Skin epidermis (tissue), 12 donors: Measurements from ENCODE around the gene KRTAP4-1.
"Not testable (repeated sequence)": the region's sequence is repeated elsewhere in the genome, so short reads cannot be mapped to it uniquely, and the experiment has no call there.

Experiments
- H3K27ac ChIP-seq, 21 experiments: fragments of 200-600 bp; sonication (generic) in 11 of 21; one replicate each; pipeline ENCODE4 v1.5.0; 2020; ENCODE audit warnings: mild to moderate bottlenecking in 3 of 21, inconsistent platforms in 2 of 21, moderate library complexity in 2 of 21
- H3K4me3 ChIP-seq, 7 experiments: fragments of 200-600 bp; sonication (generic) in 2 of 7; one replicate each; pipeline ENCODE4 v1.5.0; 2020; ENCODE audit warnings: inconsistent platforms in 2 of 7, mild to moderate bottlenecking in 2 of 7, moderate library complexity in 1 of 7

Gene KRTAP4-1

GRCh38 chr17:41184480-41184961 is at the start of gene KRTAP4-1:
Gene KRTAP4-1, minus strand, starts transcription at chr17:41184911. Its CDS starts 57 bp downstream, at chr17:41184854.
- no peak within 1 kb of the TSS for H3K4me3 ChIP-seq
- no peak within 1 kb of the TSS for H3K27ac ChIP-seq

GRCh38 chr17:41232399-41233105 is 47.8 kb upstream of the KRTAP4-1 start, which contains the start of gene KRTAP9-3:
Gene KRTAP9-3, plus strand, starts transcription at chr17:41232449. Its CDS starts 53 bp downstream, at chr17:41232502.
- not testable (repeated sequence) for H3K27ac ChIP-seq, H3K4me3 ChIP-seq

- no peak overlapping the region for H3K27ac ChIP-seq
- H3K4me3 ChIP-seq: no peak overlapping the region
These were observed 47.0 kb upstream of the KRTAP4-1 start for GRCh38 chr17:41231731-41232130.

GRCh38 chr17:41230094-41230493 is 45.4 kb upstream of the KRTAP4-1 start:
- Histone ChIP-seq H3K4me3 (no peak overlapping the region), H3K27ac (no peak overlapping the region)

- H3K27ac ChIP-seq, H3K4me3 ChIP-seq: not testable (repeated sequence)
These were observed 41.9 kb upstream of the KRTAP4-1 start, which contains the start of gene KRTAP9-2 for GRCh38 chr17:41226598-41227095. Gene KRTAP9-2, plus strand, starts transcription at chr17:41226648. Its CDS starts 7 bp downstream, at chr17:41226655.

GRCh38 chr17:41226051-41226450 is 41.3 kb upstream of the KRTAP4-1 start:
- no peak overlapping the region for H3K4me3 ChIP-seq
- no peak overlapping the region for H3K27ac ChIP-seq

- H3K4me3 ChIP-seq: no peak overlapping the region
- H3K27ac ChIP-seq: no peak overlapping the region
These were observed 39.1 kb upstream of the KRTAP4-1 start for GRCh38 chr17:41223821-41224220.

- H3K27ac ChIP-seq: no peak overlapping the region
- no peak overlapping the region for H3K4me3 ChIP-seq
These were observed 31.0 kb upstream of the KRTAP4-1 start for GRCh38 chr17:41215681-41216080.

- Histone ChIP-seq H3K4me3 (no peak overlapping the region), H3K27ac (no peak overlapping the region)
These were observed 27.9 kb upstream of the KRTAP4-1 start for GRCh38 chr17:41212524-41213169.

- H3K4me3 ChIP-seq: no peak overlapping the region
- no peak overlapping the region for H3K27ac ChIP-seq
These were observed 27.2 kb upstream of the KRTAP4-1 start for GRCh38 chr17:41211845-41212466.

- Histone ChIP-seq H3K27ac (no peak overlapping the region), H3K4me3 (no peak overlapping the region)
These were observed 14.8 kb upstream of the KRTAP4-1 start for GRCh38 chr17:41199421-41200078.

GRCh38 chr17:41196068-41196467 is 11.4 kb upstream of the KRTAP4-1 start:
- Histone ChIP-seq H3K27ac (no peak overlapping the region), H3K4me3 (no peak overlapping the region)

- H3K4me3 ChIP-seq: no peak overlapping the region
These were observed 5.6 kb upstream of the KRTAP4-1 start for GRCh38 chr17:41190328-41190727.

GRCh38 chr17:41189837-41190318 is 5.2 kb upstream of the KRTAP4-1 start, which contains the start of gene KRTAP9-1:
Gene KRTAP9-1, plus strand, starts transcription at chr17:41189887. Its CDS starts 0 bp downstream, at chr17:41189887.
- not testable (repeated sequence) for H3K27ac ChIP-seq, H3K4me3 ChIP-seq

More at GRCh38 chr17:41190328-41190727, 5.6 kb upstream of the KRTAP4-1 start:
- H3K27ac ChIP-seq: no peak overlapping the region

GRCh38 chr17:41186872-41187271 is 2.2 kb upstream of the KRTAP4-1 start:
- no peak overlapping the region for H3K4me3 ChIP-seq
- no peak overlapping the region for H3K27ac ChIP-seq

- Histone ChIP-seq H3K27ac (no peak overlapping the region), H3K4me3 (no peak overlapping the region)
These were observed 290 bp upstream of the KRTAP4-1 start for GRCh38 chr17:41185001-41185400.

GRCh38 chr17:41178843-41179616 is 5.7 kb downstream of the KRTAP4-1 start:
- Histone ChIP-seq H3K27ac (no peak overlapping the region), H3K4me3 (no peak overlapping the region)

GRCh38 chr17:41178341-41178740 is 6.4 kb downstream of the KRTAP4-1 start:
- Histone ChIP-seq H3K27ac (no peak overlapping the region), H3K4me3 (no peak overlapping the region)

- no peak within 1 kb of the TSS for H3K4me3 ChIP-seq
- no peak within 1 kb of the TSS for H3K27ac ChIP-seq
These were observed 6.9 kb downstream of the KRTAP4-1 start, which contains the start of gene KRTAP4-2 for GRCh38 chr17:41177727-41178271. Gene KRTAP4-2, minus strand, starts transcription at chr17:41178221. Its CDS starts 57 bp downstream, at chr17:41178164.
